Activated CD8-positive, alpha-beta T cell treated with anti-CD3 and anti-CD28 coated beads for 36 hours (primary cell): ENCODE measurements around the gene PCNX3. TPM values are rescaled to one million over a fixed set of nuclear protein-coding genes. Genes with fewer than 3 reads are reported as not detected.
A peak's percentile ranks its signal among the peaks of the same experiment; 100 is the strongest.

Source experiments
- ATAC-seq: fragments of 200-7000 bp; cut with Tn5 transposase; one replicate; pipeline ENCODE4 v1.10.0; 2021; ENCODE audit warnings: mild to moderate bottlenecking, moderate library complexity
- CTCF ChIA-PET: fragments of 350-600 bp; sonication (Branson Sonifier 250); formaldehyde crosslinking; loops from one replicate; lab custom pipeline; 2021; ENCODE audit warnings: antibody characterized with exemption; lab: Charles Lee
- POLR2A ChIA-PET: fragments of 350-600 bp; sonication (Branson Sonifier 250); formaldehyde crosslinking; loops from one replicate; lab custom pipeline; 2021; ENCODE audit warnings: antibody characterized with exemption; lab: Charles Lee
- DNase-seq: peaks from one replicate; pipeline ENCODE4 v3.0.0-alpha.2; 2020
- H3K27ac Mint-ChIP-seq: one replicate; pipeline ENCODE4 v1.8.0; 2021; ENCODE audit warnings: mild to moderate bottlenecking, mixed read lengths
- H3K27me3 Mint-ChIP-seq: one replicate; pipeline ENCODE4 v1.8.0; 2021; ENCODE audit warnings: mixed read lengths
- H3K36me3 Mint-ChIP-seq: one replicate; pipeline ENCODE4 v1.8.0; 2021; ENCODE audit warnings: low read depth, mixed read lengths
- H3K4me1 Mint-ChIP-seq: one replicate; pipeline ENCODE4 v1.8.0; 2021; ENCODE audit warnings: low read depth, mixed read lengths
- H3K4me3 Mint-ChIP-seq: one replicate; pipeline ENCODE4 v1.8.0; 2021; ENCODE audit warnings: mild to moderate bottlenecking, moderate library complexity, mixed read lengths
- H3K9me3 Mint-ChIP-seq: one replicate; pipeline ENCODE4 v1.8.0; 2021; ENCODE audit warnings: mixed read lengths
- intact Hi-C: fragments of 100-400 bp; cut with micrococcal nuclease; formaldehyde crosslinking; loops from one replicate; pipeline ENCODE4 v1.10.0; 2022
- total RNA-seq, 2 experiments: library from RNA; stranded (reverse); gene quantifications; one replicate each; pipeline ENCODE4 v1.2.3, GENCODE V29; 2021
- TF ChIP-seq, protein P1 (sequence below): fragments of 200-600 bp; IDR thresholded peaks from one replicate; pipeline ENCODE4 v1.8.0; 2022; ENCODE audit warnings: antibody characterized with exemption, mild to moderate bottlenecking

PCNX3 gene
- total RNA-seq, 2 experiments from 2014 or later: 34.3 to 34.4 TPM

DNA sequence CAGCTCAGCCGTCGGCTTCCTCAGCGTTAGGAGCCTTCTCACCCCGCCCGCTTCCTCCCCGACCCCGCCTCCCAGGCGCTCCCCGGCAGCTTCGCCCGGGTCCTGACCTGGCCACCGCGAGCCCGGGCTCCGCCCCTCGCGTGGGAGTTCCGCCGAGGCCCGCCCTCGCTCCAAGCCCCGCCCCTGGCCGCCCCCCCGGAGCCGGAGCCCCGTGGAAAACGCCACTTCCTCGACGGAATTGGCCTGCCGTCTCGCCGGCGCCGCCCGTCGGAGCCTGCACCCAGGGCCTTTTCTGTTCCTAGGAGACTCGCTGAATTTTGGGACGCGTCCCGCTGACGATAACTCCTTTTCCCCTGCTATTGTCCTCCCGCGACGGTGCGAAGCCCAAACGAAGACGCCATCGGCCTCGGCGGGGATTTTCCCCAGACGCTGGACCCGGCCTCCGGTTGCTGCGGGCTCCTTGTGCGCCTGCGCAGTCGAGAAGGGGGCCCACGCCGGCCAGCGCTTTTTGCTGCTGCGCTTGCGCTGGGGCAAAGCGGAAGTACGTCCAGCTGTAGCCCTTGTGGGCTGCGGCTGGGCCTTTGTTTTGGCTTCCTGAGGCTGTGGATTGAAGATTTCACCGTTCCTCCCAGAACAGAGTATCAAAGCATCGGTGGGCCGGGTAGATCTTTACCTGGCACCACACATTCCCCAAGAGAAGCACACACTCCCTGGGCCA is 37.1 kb downstream of the PCNX3 start:
- Mint-ChIP-seq H3K4me3 (peak overlapping the region; percentile 80), H3K27me3 (no peaks in the 10 kb centered on the region), H3K27ac (peak overlapping the region; percentile 93), H3K36me3 (peaks cover 31% of the 10 kb centered on the region), H3K4me1 (peaks cover 50% of the 10 kb centered on the region), H3K9me3 (no peaks in the 10 kb centered on the region)
- ChIA-PET CTCF (interaction anchor here (0.8 to 2.6 kb wide), 8 partner anchors 9 to 65 kb away, joined by 3 to 11 read pairs (median 7); partner anchors contain the start of genes RELA and SIPA1), POLR2A (interaction anchor here (0.6 to 23.0 kb wide), 8 partner anchors 6 to 228 kb away, joined by 3 to 320 read pairs (median 4); partner anchors contain the start of genes RELA, SIPA1 and ZNRD2)
- ATAC-seq: peak; percentile 90
- TF ChIP-seq, protein P1, sequence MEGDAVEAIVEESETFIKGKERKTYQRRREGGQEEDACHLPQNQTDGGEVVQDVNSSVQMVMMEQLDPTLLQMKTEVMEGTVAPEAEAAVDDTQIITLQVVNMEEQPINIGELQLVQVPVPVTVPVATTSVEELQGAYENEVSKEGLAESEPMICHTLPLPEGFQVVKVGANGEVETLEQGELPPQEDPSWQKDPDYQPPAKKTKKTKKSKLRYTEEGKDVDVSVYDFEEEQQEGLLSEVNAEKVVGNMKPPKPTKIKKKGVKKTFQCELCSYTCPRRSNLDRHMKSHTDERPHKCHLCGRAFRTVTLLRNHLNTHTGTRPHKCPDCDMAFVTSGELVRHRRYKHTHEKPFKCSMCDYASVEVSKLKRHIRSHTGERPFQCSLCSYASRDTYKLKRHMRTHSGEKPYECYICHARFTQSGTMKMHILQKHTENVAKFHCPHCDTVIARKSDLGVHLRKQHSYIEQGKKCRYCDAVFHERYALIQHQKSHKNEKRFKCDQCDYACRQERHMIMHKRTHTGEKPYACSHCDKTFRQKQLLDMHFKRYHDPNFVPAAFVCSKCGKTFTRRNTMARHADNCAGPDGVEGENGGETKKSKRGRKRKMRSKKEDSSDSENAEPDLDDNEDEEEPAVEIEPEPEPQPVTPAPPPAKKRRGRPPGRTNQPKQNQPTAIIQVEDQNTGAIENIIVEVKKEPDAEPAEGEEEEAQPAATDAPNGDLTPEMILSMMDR: no peak
- peak; percentile 97 for DNase-seq
- intact Hi-C loops: no loop called here

DNA sequence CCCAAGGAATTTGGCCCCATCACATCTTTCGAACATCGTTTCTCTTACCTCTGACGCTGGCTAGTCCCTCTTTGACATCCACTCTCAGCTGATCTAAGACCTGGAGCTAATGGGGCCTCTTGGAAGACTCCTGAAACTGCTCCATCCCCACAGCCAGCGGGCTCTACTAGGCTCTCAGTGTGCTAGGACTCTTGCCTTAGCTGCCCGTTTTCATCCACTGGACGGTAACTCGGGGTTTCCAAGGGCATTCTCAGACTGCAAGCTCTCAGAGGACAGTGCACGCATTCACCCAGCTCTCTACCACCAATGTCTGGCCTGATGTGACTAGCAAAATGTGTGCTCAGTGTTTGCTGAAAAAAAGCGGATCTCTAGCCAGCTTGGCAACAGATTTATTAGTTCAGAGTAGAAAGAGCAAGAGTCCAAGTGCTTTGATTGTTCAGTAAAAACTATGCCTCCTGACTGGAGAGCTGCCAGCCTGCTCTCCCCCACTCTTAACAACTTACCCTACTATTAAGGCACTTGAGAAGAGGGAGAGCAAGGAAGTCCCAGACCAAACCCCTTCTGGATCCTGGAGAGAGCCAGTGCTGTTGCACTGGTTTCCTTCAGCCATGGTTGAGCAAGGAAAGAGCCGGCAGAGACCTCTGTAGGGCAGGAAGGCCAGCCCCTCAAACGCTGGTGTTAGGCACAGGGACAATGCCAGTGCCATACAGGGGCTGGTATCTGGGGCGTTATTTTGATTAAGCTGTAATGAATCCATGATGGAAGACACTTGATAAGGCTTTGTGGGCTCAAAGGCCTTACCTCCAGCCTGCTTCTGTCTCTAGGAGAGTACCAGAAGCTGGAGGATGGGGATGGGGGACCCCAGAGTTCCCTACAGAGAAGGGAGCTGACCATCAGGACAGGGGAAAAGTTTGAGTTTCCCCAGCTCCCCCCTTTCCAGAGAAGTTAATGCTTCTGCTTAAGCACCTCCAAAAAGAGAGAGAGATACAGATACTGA is 38.0 kb downstream of the PCNX3 start:
- H3K4me1 Mint-ChIP-seq: peaks cover 50% of the 10 kb centered on the region
- DNase-seq (no peak), ATAC-seq (no peak)
- intact Hi-C loops: no loop called here
- H3K4me3 Mint-ChIP-seq: peak overlapping the region; percentile 80
- peaks cover 30% of the 10 kb centered on the region for H3K36me3 Mint-ChIP-seq
- TF ChIP-seq, protein P1: no peak
- H3K27ac Mint-ChIP-seq: peak overlapping the region; percentile 93
- H3K27me3 Mint-ChIP-seq: no peaks in the 10 kb centered on the region
- ChIA-PET POLR2A (interaction anchor here (0.7 to 23.0 kb wide), 7 partner anchors 5 to 227 kb away, joined by 3 to 320 read pairs (median 4); partner anchors contain the start of genes RELA and SIPA1), CTCF (interaction anchor here (0.8 to 2.6 kb wide), 10 partner anchors 8 to 127 kb away, joined by 3 to 11 read pairs (median 6); partner anchors contain the start of genes RELA and SIPA1)
- H3K9me3 Mint-ChIP-seq: no peaks in the 10 kb centered on the region

DNA sequence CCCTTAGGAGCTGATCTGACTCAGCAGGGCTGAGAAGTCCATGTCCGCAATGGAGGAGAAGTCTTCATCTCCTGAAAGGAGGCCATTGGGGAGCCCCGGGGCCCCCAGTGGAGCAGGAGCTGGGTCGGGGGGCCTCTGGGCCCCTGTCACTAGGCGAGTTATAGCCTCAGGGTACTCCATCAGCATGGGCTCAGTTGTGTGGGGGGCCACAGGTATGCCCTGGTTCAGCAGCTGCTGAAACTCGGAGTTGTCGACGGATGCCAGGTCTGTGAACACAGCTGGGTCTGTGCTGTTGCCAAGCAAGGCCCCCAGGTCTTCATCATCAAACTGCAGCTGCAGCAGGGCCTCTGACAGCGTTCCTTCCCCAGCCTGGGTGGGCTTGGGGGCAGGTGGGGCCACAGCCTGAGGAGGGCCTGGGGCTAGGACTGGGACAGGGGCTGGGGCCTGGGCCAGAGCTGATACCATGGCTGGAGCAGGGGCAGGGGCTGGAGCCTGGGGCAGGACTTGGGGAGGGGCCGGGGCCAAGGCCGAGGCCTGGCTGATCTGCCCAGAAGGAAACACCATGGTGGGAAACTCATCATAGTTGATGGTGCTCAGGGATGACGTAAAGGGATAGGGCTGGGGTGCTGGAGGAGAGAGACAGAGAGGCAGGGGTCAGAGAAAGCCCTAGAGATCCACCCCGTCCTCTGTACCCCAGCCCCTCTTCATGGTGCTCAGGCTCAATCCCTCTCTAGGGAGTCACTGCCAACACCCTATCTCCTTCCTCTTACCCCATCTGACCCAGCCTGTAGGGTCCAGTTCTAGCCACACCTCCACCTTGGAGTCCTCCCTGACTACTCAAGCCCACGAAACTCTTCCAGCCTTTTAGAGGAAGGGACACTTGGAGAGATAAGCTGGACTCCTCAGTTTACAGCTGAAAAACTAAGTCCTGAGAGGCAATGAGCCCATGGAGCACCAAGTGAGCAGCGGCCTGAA is 39.1 kb downstream of the PCNX3 start:
- Mint-ChIP-seq H3K4me1 (peaks cover 59% of the 10 kb centered on the region), H3K27ac (peak overlapping the region; percentile 58), H3K9me3 (no peaks in the 10 kb centered on the region), H3K4me3 (no peak overlapping the region), H3K27me3 (no peaks in the 10 kb centered on the region), H3K36me3 (peaks cover 41% of the 10 kb centered on the region)
- no peak for DNase-seq
- intact Hi-C loops: no loop called here
- ATAC-seq: no peak
- POLR2A ChIA-PET: interaction anchor here (0.7 to 23.0 kb wide), 4 partner anchors 4 to 607 kb away, joined by 3 to 320 read pairs (median 162); partner anchors contain the start of genes RELA and SIPA1
- TF ChIP-seq, protein P1: no peak
- CTCF ChIA-PET: interaction anchor here (0.9 to 1.2 kb wide), 2 partner anchors 56 to 126 kb away, joined by 3 read pairs; no protein-coding TSS in a partner anchor

DNA sequence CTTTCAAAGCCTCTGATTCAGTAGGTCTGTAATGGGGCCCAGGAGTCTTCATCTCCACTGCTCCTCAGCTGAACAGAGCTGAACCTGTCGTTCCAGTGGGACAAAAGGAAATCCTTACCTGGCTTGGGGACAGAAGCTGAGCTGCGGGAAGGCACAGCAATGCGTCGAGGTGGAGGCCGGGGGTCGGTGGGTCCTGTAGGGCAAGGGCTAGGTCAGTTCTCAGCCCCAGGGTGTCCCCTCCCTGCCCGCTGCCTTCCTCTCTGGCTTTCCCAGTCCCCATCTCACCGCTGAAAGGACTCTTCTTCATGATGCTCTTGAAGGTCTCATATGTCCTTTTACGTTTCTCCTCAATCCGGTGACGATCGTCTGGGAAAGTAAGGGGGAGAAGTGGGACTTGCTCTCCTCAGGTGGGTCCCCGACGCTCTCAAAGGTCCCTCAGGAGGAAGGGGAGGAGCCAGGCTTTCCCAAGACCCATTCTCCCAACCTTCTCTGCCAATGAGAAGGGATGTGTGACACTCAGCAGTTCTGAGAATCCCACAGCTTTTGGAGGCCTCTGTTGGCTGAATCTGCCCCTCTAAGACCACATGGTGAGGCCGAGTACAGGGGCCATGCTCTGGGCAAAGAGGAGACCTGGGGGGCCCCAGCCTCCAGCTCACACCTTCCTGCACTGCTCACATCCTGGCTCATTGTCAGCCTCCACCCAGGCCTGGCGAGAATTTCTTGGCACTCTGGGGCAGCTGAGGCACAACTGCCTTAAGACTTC is 40.2 kb downstream of the PCNX3 start:
- Mint-ChIP-seq H3K4me3 (no peak overlapping the region), H3K36me3 (peaks cover 50% of the 10 kb centered on the region), H3K4me1 (peaks cover 68% of the 10 kb centered on the region), H3K27ac (peak overlapping the region; percentile 58), H3K27me3 (no peaks in the 10 kb centered on the region), H3K9me3 (no peaks in the 10 kb centered on the region)
- POLR2A ChIA-PET: interaction anchor here (1.4 to 21.3 kb wide), 2 partner anchors 12 to 232 kb away, joined by 4 to 320 read pairs; partner anchors contain the start of gene SIPA1
- intact Hi-C loops: no loop called here
- ATAC-seq (no peak), DNase-seq (no peak)
- TF ChIP-seq, protein P1: no peak
- CTCF ChIA-PET: no interaction called here
